ENCODE results near the gene RAB36.

DNA sequence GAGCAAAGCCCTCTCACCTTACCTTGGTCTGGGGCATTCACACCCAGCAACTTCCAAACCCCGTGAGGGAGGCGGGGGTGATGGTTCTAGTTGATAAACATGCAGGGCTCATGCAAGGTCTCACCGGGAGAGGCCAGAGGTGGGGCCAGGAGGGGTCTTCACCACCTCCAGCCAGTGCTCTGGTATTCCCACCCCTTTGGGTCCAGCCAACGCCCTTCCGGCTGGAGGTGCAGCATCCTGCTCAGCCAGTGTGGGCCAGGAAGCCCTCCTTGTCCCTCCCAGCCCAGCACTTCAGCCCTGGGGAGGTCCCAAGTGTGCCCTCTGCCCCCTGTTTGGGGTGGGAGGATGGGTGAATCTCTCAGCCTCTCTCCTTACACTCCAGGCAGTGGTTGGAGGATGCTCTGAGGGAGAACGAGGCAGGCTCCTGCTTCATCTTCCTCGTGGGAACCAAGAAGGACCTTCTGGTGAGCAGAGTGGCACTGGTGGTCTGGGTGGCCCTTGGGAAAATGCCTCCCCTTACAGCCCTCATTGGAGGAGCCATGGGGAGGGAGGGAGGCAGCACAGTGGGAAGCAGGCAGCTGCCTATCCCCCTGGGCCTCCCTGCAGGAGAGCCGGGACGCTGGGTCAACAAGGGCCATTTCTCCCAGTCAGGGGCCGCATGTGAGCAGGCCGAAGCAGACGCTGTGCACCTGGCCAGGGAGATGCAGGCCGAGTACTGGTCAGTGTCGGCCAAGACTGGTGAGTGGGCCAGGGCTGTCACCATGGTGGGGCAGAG lies 13.4 kb downstream of the RAB36 start:
- TF ChIP-seq POLR2A (IDR thresholded peaks at IDR 0.05) (no peak), POLR2AphosphoS5 (IDR thresholded peaks at IDR 0.05) (no peak)
